IMR-90 (cell line): Measurements from ENCODE around the gene ZNF526. TPM values are rescaled to one million over a fixed set of nuclear protein-coding genes. Genes with fewer than 3 reads are reported as not detected.

Experiments used
- ATAC-seq: fragments of 200-7000 bp; cut with Tn5 transposase; 2 replicates; pipeline ENCODE4 v1.9.1; 2020; ENCODE audit warnings: low read depth, mild to moderate bottlenecking, moderate library complexity
- BruUV-seq: library from RNA; stranded (reverse); fragments of 400-500 nt; replicated peaks from 2 replicates; lab custom pipeline; 2021; lab: Mats Ljungman, UMichigan
- CTCF ChIA-PET: fragments of 300-600 bp; formaldehyde crosslinking; extraction: SDS; loops from one replicate; lab custom pipeline; 2021; ENCODE audit warnings: antibody characterized with exemption; lab: Yijun Ruan, JAX
- POLR2A ChIA-PET: fragments of 300-600 bp; sonication (Branson Sonifier 250); formaldehyde crosslinking; loops from one replicate; lab custom pipeline; 2022; ENCODE audit warnings: antibody characterized with exemption; ENCODE audit not compliant: unreplicated experiment; lab: Charles Lee
- DNase-seq: peaks from one replicate; pipeline ENCODE4 v3.0.0; 2013
- H2AFZ ChIP-seq: replicated peaks from 2 replicates; pipeline ENCODE3; 2013; ENCODE audit warnings: low read length, mild to moderate bottlenecking; ENCODE audit not compliant: poor library complexity
- H2AK5ac ChIP-seq: 2 replicates; pipeline ENCODE4 v1.6.1; 2013; ENCODE audit warnings: low read depth, low read length, inconsistent platforms
- H2AK9ac ChIP-seq: replicated peaks from 2 replicates; pipeline ENCODE3; 2013; ENCODE audit warnings: mild to moderate bottlenecking, low read depth, low read length, moderate library complexity; ENCODE audit not compliant: poor library complexity
- H2BK120ac ChIP-seq: 2 replicates; pipeline ENCODE4 v1.6.1; 2013; ENCODE audit warnings: low read depth, low read length, inconsistent platforms
- H2BK15ac ChIP-seq: 3 replicates; pipeline ENCODE4 v1.6.1; 2013; ENCODE audit warnings: low read depth, low read length, inconsistent platforms
- H2BK20ac ChIP-seq: 2 replicates; pipeline ENCODE4 v1.6.1; 2013; ENCODE audit warnings: low read depth, mild to moderate bottlenecking, inconsistent platforms, low read length, moderate library complexity
- H2BK5ac ChIP-seq: 2 replicates; pipeline ENCODE4 v1.6.1; 2013; ENCODE audit warnings: mild to moderate bottlenecking, low read depth, low read length, inconsistent platforms; ENCODE audit not compliant: poor library complexity, severe bottlenecking
- H3K14ac ChIP-seq: replicated peaks from 2 replicates; pipeline ENCODE4 v1.6.1; 2013; ENCODE audit warnings: low read depth, low read length, inconsistent platforms
- H3K18ac ChIP-seq: 2 replicates; pipeline ENCODE4 v1.6.1; 2013; ENCODE audit warnings: low read depth, low read length, control low read depth
- H3K23ac ChIP-seq: 2 replicates; pipeline ENCODE4 v1.6.1; 2013; ENCODE audit warnings: low read depth, low read length, inconsistent platforms
- H3K27ac ChIP-seq: 2 replicates; pipeline ENCODE4 v1.5.1; 2013; ENCODE audit warnings: mild to moderate bottlenecking, control low read depth, low read length; ENCODE audit not compliant: insufficient read depth
- H3K27me3 ChIP-seq: 2 replicates; pipeline ENCODE4 v1.6.1; 2013; ENCODE audit warnings: low read length; ENCODE audit not compliant: control insufficient read depth, insufficient read depth
- H3K36me3 ChIP-seq: 2 replicates; pipeline ENCODE4 v1.6.1; 2013; ENCODE audit warnings: low read length, mixed read lengths; ENCODE audit not compliant: control insufficient read depth, insufficient read depth
- H3K4ac ChIP-seq: 2 replicates; pipeline ENCODE4 v1.6.1; 2013; ENCODE audit warnings: low read depth, low read length, inconsistent platforms
- H3K4me1 ChIP-seq: 2 replicates; pipeline ENCODE4 v1.6.1; 2013; ENCODE audit warnings: low read length, mixed read lengths; ENCODE audit not compliant: control insufficient read depth, insufficient read depth
- H3K4me2 ChIP-seq: 2 replicates; pipeline ENCODE4 v1.6.1; 2013; ENCODE audit warnings: low read depth, mild to moderate bottlenecking, control low read depth, low read length, moderate library complexity
- H3K4me3 ChIP-seq: 2 replicates; pipeline ENCODE4 v1.5.1; 2013; ENCODE audit warnings: low read depth, mild to moderate bottlenecking, control low read depth, low read length, moderate library complexity; ENCODE audit not compliant: insufficient read depth
- H3K56ac ChIP-seq: 2 replicates; pipeline ENCODE4 v1.6.1; 2013; ENCODE audit warnings: low read length, inconsistent platforms; ENCODE audit not compliant: insufficient read depth; ENCODE audit errors: extremely low read depth
- H3K79me1 ChIP-seq, 2 experiments: 2 replicates each; pipeline ENCODE4 v1.6.1; 2013; ENCODE audit warnings: low read length in 2 of 2, inconsistent platforms in 1 of 2, low read depth in 1 of 2
- H3K9ac ChIP-seq: 2 replicates; pipeline ENCODE4 v1.6.1; 2013; ENCODE audit warnings: low read depth, low read length, control low read depth
- H3K9me1 ChIP-seq: 2 replicates; pipeline ENCODE4 v1.6.1; 2013; ENCODE audit warnings: low read length, inconsistent platforms; ENCODE audit not compliant: insufficient read depth
- H3K9me3 ChIP-seq: 2 replicates; pipeline ENCODE4 v1.6.1; 2013; ENCODE audit warnings: low read length; ENCODE audit not compliant: control insufficient read depth, insufficient read depth
- H4K20me1 ChIP-seq: 2 replicates; pipeline ENCODE4 v1.6.1; 2013; ENCODE audit warnings: low read length, inconsistent platforms; ENCODE audit not compliant: insufficient read depth
- H4K5ac ChIP-seq: 2 replicates; pipeline ENCODE4 v1.6.1; 2013; ENCODE audit warnings: mild to moderate bottlenecking, low read depth, low read length, control low read depth
- H4K8ac ChIP-seq, 2 experiments: 2 replicates each; pipeline ENCODE4 v1.6.1; 2013; ENCODE audit warnings: low read depth in 2 of 2, low read length in 2 of 2, control low read depth in 1 of 2, inconsistent platforms in 1 of 2
- H4K91ac ChIP-seq: 2 replicates; pipeline ENCODE4 v1.6.1; 2013; ENCODE audit warnings: low read depth, low read length, inconsistent platforms; ENCODE audit not compliant: insufficient read depth
- CEBPB ChIP-seq: IDR thresholded peaks from 2 replicates; pipeline ENCODE4 v1.6.1; 2012; ENCODE audit warnings: low read depth, low read length, improper control_type of control experiment
- FOS ChIP-seq: fragments of 150-350 bp; IDR thresholded peaks from 2 replicates; pipeline ENCODE4 v1.6.1; 2016; ENCODE audit warnings: low read depth, low read length
- RFX5 ChIP-seq: IDR thresholded peaks from 2 replicates; pipeline ENCODE4 v1.8.0; 2012; ENCODE audit warnings: low read depth, mild to moderate bottlenecking, low read length, moderate library complexity
- WGBS, 2 experiments: methylation state at CpG; one replicate each; pipeline versions ENCODE4 v1.1.5 to v1.1.7; 2013; ENCODE audit warnings: missing lambda C conversion rate in 2 of 2; ENCODE audit not compliant: insufficient read length in 1 of 2; ENCODE audit errors: extremely low coverage in 2 of 2; 5-methylcytosine and 5-hydroxymethylcytosine counted together
- dilution Hi-C: fragments of 300-500 bp; cut with HindIII; formaldehyde crosslinking; loops from one replicate; pipeline ENCODE4 v1.14.3; 2018; ENCODE audit warnings: low sequenced_read_pairs; ENCODE audit not compliant: unreplicated experiment
- in situ Hi-C: fragments of 300-500 bp; cut with MboI; formaldehyde crosslinking; loops from 3 replicates; pipeline ENCODE4 v1.14.3; 2019; ENCODE audit warnings: low sequenced_read_pairs, inconsistent platforms, mixed read lengths
- intact Hi-C: fragments of 100-400 bp; cut with micrococcal nuclease; formaldehyde crosslinking; loops from 2 replicates; pipeline ENCODE4 v1.10.0; 2022
- polyA plus RNA-seq, 3 experiments: library from polyadenylated mRNA; depleted of rRNA; stranded (reverse); fragments of >200 nt; gene quantifications; 2 replicates each; pipeline ENCODE4 v1.2.3, GENCODE V29; 2012; ENCODE audit warnings: low replicate concordance in 1 of 3
- total RNA-seq: library from RNA; depleted of rRNA; stranded (reverse); fragments of >200 nt; gene quantifications from 2 replicates; pipeline ENCODE4 v1.2.3, GENCODE V29; 2012
- TF ChIP-seq, protein P1 (sequence below): conservative IDR thresholded peaks from 2 replicates; pipeline ENCODE4 v1.5.1; 2012; ENCODE audit warnings: mild to moderate bottlenecking, low read depth, low read length, improper control_type of control experiment
- TF ChIP-seq, protein P2 (sequence below): fragments of 150-350 bp; IDR thresholded peaks from 2 replicates; pipeline ENCODE4 v1.6.1; 2017; ENCODE audit warnings: mild to moderate bottlenecking, antibody characterized with exemption, low read length, low read depth

The ZNF526 gene
- total and polyA plus RNA-seq, 2 of the 4 experiments (the other 2 are of a cell fraction): 7.3 to 13.6 TPM

DNA sequence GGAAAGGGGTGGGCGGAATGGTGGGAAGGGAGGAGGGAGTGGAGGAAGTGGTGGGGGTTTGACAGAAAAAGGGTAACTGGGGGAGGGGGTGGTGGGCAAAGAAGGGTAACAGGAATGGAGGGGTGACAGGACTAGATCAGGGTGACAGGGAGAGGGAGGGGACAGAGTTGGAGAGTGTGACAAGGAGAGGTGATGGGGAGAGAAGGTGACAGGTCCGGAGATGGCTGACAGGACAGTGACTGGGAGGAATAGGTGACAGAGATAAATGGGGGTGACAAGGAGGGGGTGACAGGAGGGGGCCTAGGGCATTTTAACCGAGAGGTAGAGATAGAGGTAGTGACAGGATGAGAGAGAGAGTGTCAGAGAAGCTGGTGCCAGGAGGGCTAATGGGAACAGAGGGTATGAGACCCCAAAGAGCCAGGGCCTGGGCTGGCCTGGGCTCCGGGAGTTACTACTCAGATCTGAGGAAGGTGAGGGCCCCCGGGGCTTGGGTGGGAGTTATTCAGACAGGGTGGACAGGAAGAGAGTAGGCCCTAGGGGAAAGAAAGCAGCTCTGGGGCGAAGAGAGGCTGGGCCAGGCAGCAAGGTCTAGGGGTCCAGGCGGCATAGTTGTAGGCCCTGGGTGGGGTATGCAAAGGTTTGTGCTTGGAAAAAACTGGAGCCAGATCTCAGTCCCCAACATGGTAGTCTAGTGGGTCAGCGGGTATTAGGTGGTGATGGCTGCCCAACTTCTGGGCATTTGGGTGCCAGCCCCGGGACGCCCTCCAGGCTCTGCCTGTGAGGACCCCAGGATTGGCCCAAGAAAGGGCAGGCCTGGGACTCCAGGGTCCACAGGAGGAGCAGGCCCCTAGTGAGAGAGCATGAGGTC lies 49.6 kb downstream of the ZNF526 start:
- Histone ChIP-seq H3K18ac (peak overlapping the region; percentile 45), H2AFZ (peak overlapping the region; percentile 72), H4K8ac (peak overlapping the region; percentile 58 to 98), H3K4me2 (peak overlapping the region; percentile 95), H3K4ac (peak overlapping the region; percentile 99), H2BK20ac (peak overlapping the region; percentile 18; the same call in 1 of the 2 replicates), H3K36me3 (peaks cover 17% of the 10 kb centered on the region), H3K4me1 (peaks cover 10% of the 10 kb centered on the region), H3K27me3 (no peaks in the 10 kb centered on the region), H3K4me3 (peak overlapping the region; percentile 71), H3K79me1 (peaks cover 16 to 43% of the 10 kb centered on the region in 2 experiments), H2AK9ac (peak overlapping the region; percentile 99), H2BK120ac (peak overlapping the region; percentile 77), H4K5ac (peak overlapping the region; percentile 28), H3K14ac (peak overlapping the region; percentile 99), H2AK5ac (peak overlapping the region; percentile 100), H2BK15ac (peak overlapping the region; percentile 72; the same call in 2 of the 3 replicates), H3K23ac (peak overlapping the region; percentile 97), H3K56ac (peak overlapping the region; percentile 75), H3K27ac (peak overlapping the region; percentile 88), H3K9me3 (no peaks in the 10 kb centered on the region), H3K9me1 (peaks cover 4% of the 10 kb centered on the region), H4K20me1 (peaks cover 8% of the 10 kb centered on the region; the same call in 1 of the 2 replicates), H4K91ac (peak overlapping the region; percentile 96), H3K9ac (peak overlapping the region; percentile 93), H2BK5ac (peak overlapping the region; percentile 90)
- ATAC-seq (no peak), DNase-seq (no peak)
- WGBS, 2 experiments: 19% methylated on average over 5 of the region's 10 CpGs; no CpG with 5 or more reads in 1 of the 2 experiments
- in situ Hi-C loops: no loop called here
- BruUV-seq: no TSS peak
- dilution Hi-C loops: no loop called here
- POLR2A ChIA-PET: interaction anchor here (0.6 kb wide), 1 partner anchor 13 kb away, joined by 3 read pairs; no protein-coding TSS in a partner anchor
- intact Hi-C loops: no loop called here
- CTCF ChIA-PET: interaction anchor here (1.2 to 2.7 kb wide), 3 partner anchors 10 to 24 kb away, joined by 3 to 12 read pairs (median 3); no protein-coding TSS in a partner anchor
- TF ChIP-seq FOS (no peak), CEBPB (no peak), RFX5 (no peak)
- TF ChIP-seq, protein P1, sequence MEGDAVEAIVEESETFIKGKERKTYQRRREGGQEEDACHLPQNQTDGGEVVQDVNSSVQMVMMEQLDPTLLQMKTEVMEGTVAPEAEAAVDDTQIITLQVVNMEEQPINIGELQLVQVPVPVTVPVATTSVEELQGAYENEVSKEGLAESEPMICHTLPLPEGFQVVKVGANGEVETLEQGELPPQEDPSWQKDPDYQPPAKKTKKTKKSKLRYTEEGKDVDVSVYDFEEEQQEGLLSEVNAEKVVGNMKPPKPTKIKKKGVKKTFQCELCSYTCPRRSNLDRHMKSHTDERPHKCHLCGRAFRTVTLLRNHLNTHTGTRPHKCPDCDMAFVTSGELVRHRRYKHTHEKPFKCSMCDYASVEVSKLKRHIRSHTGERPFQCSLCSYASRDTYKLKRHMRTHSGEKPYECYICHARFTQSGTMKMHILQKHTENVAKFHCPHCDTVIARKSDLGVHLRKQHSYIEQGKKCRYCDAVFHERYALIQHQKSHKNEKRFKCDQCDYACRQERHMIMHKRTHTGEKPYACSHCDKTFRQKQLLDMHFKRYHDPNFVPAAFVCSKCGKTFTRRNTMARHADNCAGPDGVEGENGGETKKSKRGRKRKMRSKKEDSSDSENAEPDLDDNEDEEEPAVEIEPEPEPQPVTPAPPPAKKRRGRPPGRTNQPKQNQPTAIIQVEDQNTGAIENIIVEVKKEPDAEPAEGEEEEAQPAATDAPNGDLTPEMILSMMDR: no peak
- TF ChIP-seq, protein P2, sequence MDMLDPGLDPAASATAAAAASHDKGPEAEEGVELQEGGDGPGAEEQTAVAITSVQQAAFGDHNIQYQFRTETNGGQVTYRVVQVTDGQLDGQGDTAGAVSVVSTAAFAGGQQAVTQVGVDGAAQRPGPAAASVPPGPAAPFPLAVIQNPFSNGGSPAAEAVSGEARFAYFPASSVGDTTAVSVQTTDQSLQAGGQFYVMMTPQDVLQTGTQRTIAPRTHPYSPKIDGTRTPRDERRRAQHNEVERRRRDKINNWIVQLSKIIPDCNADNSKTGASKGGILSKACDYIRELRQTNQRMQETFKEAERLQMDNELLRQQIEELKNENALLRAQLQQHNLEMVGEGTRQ: no peak
